T-cell (primary cell): ENCODE measurements around the gene IL7R. TPM values are rescaled to one million over a fixed set of nuclear protein-coding genes. Genes with fewer than 3 reads are reported as not detected.
"Not testable (repeated sequence)": the region's sequence is repeated elsewhere in the genome, so short reads cannot be mapped to it uniquely, and the experiment has no call there.

Experiments
- ATAC-seq, 4 experiments: fragments of 200-7000 bp in 3 of 4; fragments of 150-1000 bp in 1 of 4; cut with Tn5 transposase; replicated peaks in 1 of 4; 1 replicate in 3 of 4; 2 replicates in 1 of 4; pipeline ENCODE4 v1.10.0; 2021; ENCODE audit warnings: moderate library complexity in 3 of 4, mild to moderate bottlenecking in 2 of 4, moderate number of reproducible peaks in 1 of 4
- CTCF ChIA-PET, 2 donors: fragments of 300-600 bp; sonication (Branson Sonifier 250); formaldehyde crosslinking; loops; one replicate each; lab custom pipeline; 2022; ENCODE audit warnings: antibody characterized with exemption in 2 of 2; lab: Charles Lee
- POLR2A ChIA-PET, 2 donors: fragments of 300-600 bp; sonication (Branson Sonifier 250); formaldehyde crosslinking; loops; one replicate each; lab custom pipeline; 2022; ENCODE audit warnings: antibody characterized with exemption in 2 of 2; lab: Charles Lee
- DNase-seq, 35 experiments: peaks; one replicate each; pipeline versions ENCODE4 v3.0.0 to v3.0.0-alpha.2; 2013 to 2023
- H3K27ac ChIP-seq: one replicate; pipeline ENCODE4 v1.5.1; 2013; ENCODE audit warnings: low read length
- H3K27me3 ChIP-seq, 2 experiments: replicated peaks in 1 of 2; 1 replicate in 1 of 2; 2 replicates in 1 of 2; pipeline versions ENCODE4 v1.6.1 to v1.7.0; 2013; ENCODE audit warnings: low read length in 1 of 2, mixed read lengths in 1 of 2; ENCODE audit not compliant: control insufficient read depth in 2 of 2, insufficient read depth in 2 of 2; ENCODE audit errors: extremely low read depth in 1 of 2
- H3K36me3 ChIP-seq, 2 donors: 1 replicate in 1 of 2; 2 replicates in 1 of 2; pipeline versions ENCODE4 v1.6.1 to v1.7.0; 2013; ENCODE audit warnings: low read length in 1 of 2; ENCODE audit not compliant: control insufficient read depth in 2 of 2, insufficient read depth in 1 of 2; ENCODE audit errors: extremely low read depth in 1 of 2
- H3K4me1 ChIP-seq, 2 experiments: 1 replicate in 1 of 2; 2 replicates in 1 of 2; pipeline versions ENCODE4 v1.6.1 to v1.7.0; 2013; ENCODE audit warnings: low read length in 2 of 2, mixed read lengths in 1 of 2; ENCODE audit not compliant: insufficient read depth in 2 of 2, control insufficient read depth in 1 of 2; ENCODE audit errors: extremely low read depth in 1 of 2
- H3K4me3 ChIP-seq, 2 donors: 1 replicate in 1 of 2; 2 replicates in 1 of 2; pipeline versions ENCODE4 v1.5.1 to v1.7.0; 2013; ENCODE audit warnings: mild to moderate bottlenecking in 2 of 2, low read length in 1 of 2, moderate library complexity in 1 of 2; ENCODE audit not compliant: control insufficient read depth in 1 of 2; ENCODE audit errors: extremely low read depth in 1 of 2
- H3K9me3 ChIP-seq: 2 replicates; pipeline ENCODE4 v1.7.0; 2013
- H3K27ac Mint-ChIP-seq, 2 donors: one replicate each; pipeline ENCODE4 v1.8.0; 2020 to 2021; ENCODE audit warnings: mild to moderate bottlenecking in 2 of 2, mixed read lengths in 2 of 2
- H3K27me3 Mint-ChIP-seq, 2 donors: one replicate each; pipeline ENCODE4 v1.8.0; 2021 to 2022; ENCODE audit warnings: mixed read lengths in 2 of 2
- H3K36me3 Mint-ChIP-seq: one replicate; pipeline ENCODE4 v1.8.0; 2021; ENCODE audit warnings: mixed read lengths
- H3K4me1 Mint-ChIP-seq, 3 donors: one replicate each; pipeline ENCODE4 v1.8.0; 2020 to 2022; ENCODE audit warnings: mixed read lengths in 3 of 3, mild to moderate bottlenecking in 1 of 3
- H3K4me3 Mint-ChIP-seq, 3 donors: one replicate each; pipeline ENCODE4 v1.8.0; 2020 to 2022; ENCODE audit warnings: mild to moderate bottlenecking in 3 of 3, mixed read lengths in 3 of 3, moderate library complexity in 3 of 3
- H3K9me3 Mint-ChIP-seq, 3 donors: one replicate each; pipeline ENCODE4 v1.8.0; 2020 to 2022; ENCODE audit warnings: mixed read lengths in 3 of 3
- WGBS: methylation state at CpG from one replicate; pipeline ENCODE4 v1.1.5; 2013; ENCODE audit warnings: missing lambda C conversion rate; ENCODE audit not compliant: insufficient coverage; 5-methylcytosine and 5-hydroxymethylcytosine counted together
- total RNA-seq, 35 experiments: library from RNA in 6 of 35; stranded (reverse) in 6 of 35; fragments of 120-200 nt in 1 of 35; gene quantifications; one replicate each; pipeline versions ENCODE4 v1.2.1 to v1.2.4 and lab custom pipeline; 2013 to 2026

Gene IL7R
- total RNA-seq, 5 donors from 2014 or later (not counting 1 experiment from before 2014, with no cell fraction given), result 691 to 1,106 (median 924) TPM

DNA sequence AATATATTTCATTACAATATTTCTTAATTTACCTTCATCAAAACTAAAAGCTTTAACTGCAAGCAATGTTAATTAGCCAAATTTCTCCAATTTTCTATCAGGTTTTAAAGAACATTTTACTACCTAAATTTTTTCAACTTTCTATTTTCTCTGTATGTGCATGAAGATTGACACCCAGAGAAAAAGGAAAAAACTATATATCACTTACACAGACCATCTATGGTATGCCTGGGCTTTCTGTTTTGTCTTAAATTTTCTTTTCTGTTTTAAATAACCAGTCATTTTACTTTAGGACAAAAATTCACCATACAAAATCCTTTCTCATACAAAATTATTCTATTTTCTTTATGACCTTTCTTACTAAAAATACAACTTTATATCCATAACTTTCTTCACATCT is 13.8 kb upstream of the IL7R start:
- ChIA-PET CTCF (interaction anchor here in 1 of 2 donors (1.3 kb wide), 1 partner anchor 30 kb away, joined by 3 read pairs; no protein-coding TSS in a partner anchor), POLR2A (interaction anchor here in 1 of 2 donors (0.6 kb wide), 1 partner anchor 45 kb away, joined by 3 read pairs; no protein-coding TSS in a partner anchor)
- Mint-ChIP-seq H3K4me1 (peaks cover 33 to 46% (median 36%) of the 10 kb centered on the region in 3 donors), H3K27me3 (no peaks in the 10 kb centered on the region), H3K4me3 (no peak overlapping the region), H3K27ac (no peak overlapping the region), H3K36me3 (peaks cover 29% of the 10 kb centered on the region), H3K9me3 (peaks cover 0 to 32% (median 18%) of the 10 kb centered on the region in 3 donors)
- DNase-seq (no peak), ATAC-seq (no peak)
- no peaks in the 10 kb centered on the region for H3K36me3 ChIP-seq
- H3K4me1 ChIP-seq, result peaks cover 0 to 3% of the 10 kb centered on the region in 2 experiments
- no peak overlapping the region for H3K27ac ChIP-seq
- H3K27me3 ChIP-seq, result no peaks in the 10 kb centered on the region
- H3K9me3 ChIP-seq, result peaks cover 5% of the 10 kb centered on the region
- H3K4me3 ChIP-seq, result no peak overlapping the region

- H3K9me3 Mint-ChIP-seq, result peaks cover 0 to 32% (median 18%) of the 10 kb centered on the region in 3 donors
- not testable (repeated sequence) for H3K27ac Mint-ChIP-seq, H3K4me3 Mint-ChIP-seq
Measured at GRCh38 chr5:35845508-35845907, 11.2 kb upstream of the IL7R start.

GRCh38 chr5:35847491-35847890 is 9.2 kb upstream of the IL7R start:
- H3K27ac Mint-ChIP-seq, result no peak overlapping the region
- ChIA-PET POLR2A (interaction anchor here in 1 of 2 donors (0.6 kb wide), 1 partner anchor 123 kb away, joined by 3 read pairs; no protein-coding TSS in a partner anchor), CTCF (no interaction called here)
- no peaks in the 10 kb centered on the region for H3K27me3 Mint-ChIP-seq
- no peak for DNase-seq
- ATAC-seq, result no peak
- peaks cover 33% of the 10 kb centered on the region for H3K36me3 Mint-ChIP-seq
- H3K4me3 ChIP-seq, result no peak overlapping the region
- H3K9me3 Mint-ChIP-seq, result peaks cover 0 to 32% (median 18%) of the 10 kb centered on the region in 3 donors
- peaks cover 5% of the 10 kb centered on the region for H3K9me3 ChIP-seq
- no peaks in the 10 kb centered on the region for H3K27me3 ChIP-seq
- peaks cover 22 to 29% of the 10 kb centered on the region in 2 experiments for H3K4me1 ChIP-seq
- no peaks in the 10 kb centered on the region for H3K36me3 ChIP-seq
- H3K27ac ChIP-seq, result no peak overlapping the region
- peaks cover 32 to 47% (median 33%) of the 10 kb centered on the region in 3 donors for H3K4me1 Mint-ChIP-seq
- no peak overlapping the region for H3K4me3 Mint-ChIP-seq

More at GRCh38 chr5:35845508-35845907, 11.2 kb upstream of the IL7R start:
- H3K4me1 ChIP-seq, DNase-seq, H3K27ac ChIP-seq, H3K27me3 Mint-ChIP-seq, ATAC-seq, H3K9me3 ChIP-seq, H3K27me3 ChIP-seq, POLR2A ChIA-PET, H3K4me3 ChIP-seq, H3K36me3 ChIP-seq, CTCF ChIA-PET: not testable (repeated sequence)
- peaks cover 22 to 37% (median 22%) of the 10 kb centered on the region in 3 donors for H3K4me1 Mint-ChIP-seq
- WGBS, result no CpG with 5 or more reads among the region's 2 CpGs
- peaks cover 33% of the 10 kb centered on the region for H3K36me3 Mint-ChIP-seq

- no peak overlapping the region for H3K4me3 Mint-ChIP-seq
- ChIA-PET CTCF (no interaction called here), POLR2A (interaction anchor here in 1 of 2 donors (0.6 kb wide), 1 partner anchor 123 kb away, joined by 3 read pairs; no protein-coding TSS in a partner anchor)
- Histone ChIP-seq H3K9me3 (peaks cover 5% of the 10 kb centered on the region), H3K27ac (no peak overlapping the region), H3K36me3 (no peaks in the 10 kb centered on the region), H3K4me1 (peaks cover 27 to 32% of the 10 kb centered on the region in 2 experiments), H3K27me3 (no peaks in the 10 kb centered on the region), H3K4me3 (no peak overlapping the region)
- peaks cover 0 to 31% (median 18%) of the 10 kb centered on the region in 3 donors for H3K9me3 Mint-ChIP-seq
- DNase-seq (no peak), ATAC-seq (no peak)
- H3K4me1 Mint-ChIP-seq, result peaks cover 36 to 51% (median 38%) of the 10 kb centered on the region in 3 donors
- WGBS, result no CpG with 5 or more reads among the region's 3 CpGs
- no peaks in the 10 kb centered on the region for H3K27me3 Mint-ChIP-seq
- H3K27ac Mint-ChIP-seq, result no peak overlapping the region
- peaks cover 33% of the 10 kb centered on the region for H3K36me3 Mint-ChIP-seq
Measured at GRCh38 chr5:35847961-35848360, 8.7 kb upstream of the IL7R start.

- Histone ChIP-seq H3K36me3 (no peaks in the 10 kb centered on the region), H3K4me3 (no peak overlapping the region), H3K4me1 (peaks cover 38 to 42% of the 10 kb centered on the region in 2 experiments), H3K9me3 (peaks cover 5% of the 10 kb centered on the region), H3K27ac (peak overlapping the region; percentile 18), H3K27me3 (no peaks in the 10 kb centered on the region)
- Mint-ChIP-seq H3K27ac (peak overlapping the region; percentile 99 to 100), H3K4me1 (peaks cover 55 to 65% (median 56%) of the 10 kb centered on the region in 3 donors), H3K4me3 (no peak overlapping the region), H3K36me3 (peaks cover 28% of the 10 kb centered on the region), H3K27me3 (no peaks in the 10 kb centered on the region), H3K9me3 (peaks cover 0 to 20% (median 13%) of the 10 kb centered on the region in 3 donors)
- ChIA-PET POLR2A (interaction anchor here (0.6 to 14.5 kb wide), 6 partner anchors 13 to 179 kb away, joined by 3 to 178 read pairs (median 4); no protein-coding TSS in a partner anchor), CTCF (interaction anchor here in 1 of 2 donors (1.1 kb wide), 1 partner anchor 72 kb away, joined by 3 read pairs; no protein-coding TSS in a partner anchor)
- DNase-seq (no peak), ATAC-seq (no peak)
- WGBS, result 100% methylated on average over 3 of the region's 6 CpGs
Measured at GRCh38 chr5:35849860-35850259, 6.8 kb upstream of the IL7R start.

DNA sequence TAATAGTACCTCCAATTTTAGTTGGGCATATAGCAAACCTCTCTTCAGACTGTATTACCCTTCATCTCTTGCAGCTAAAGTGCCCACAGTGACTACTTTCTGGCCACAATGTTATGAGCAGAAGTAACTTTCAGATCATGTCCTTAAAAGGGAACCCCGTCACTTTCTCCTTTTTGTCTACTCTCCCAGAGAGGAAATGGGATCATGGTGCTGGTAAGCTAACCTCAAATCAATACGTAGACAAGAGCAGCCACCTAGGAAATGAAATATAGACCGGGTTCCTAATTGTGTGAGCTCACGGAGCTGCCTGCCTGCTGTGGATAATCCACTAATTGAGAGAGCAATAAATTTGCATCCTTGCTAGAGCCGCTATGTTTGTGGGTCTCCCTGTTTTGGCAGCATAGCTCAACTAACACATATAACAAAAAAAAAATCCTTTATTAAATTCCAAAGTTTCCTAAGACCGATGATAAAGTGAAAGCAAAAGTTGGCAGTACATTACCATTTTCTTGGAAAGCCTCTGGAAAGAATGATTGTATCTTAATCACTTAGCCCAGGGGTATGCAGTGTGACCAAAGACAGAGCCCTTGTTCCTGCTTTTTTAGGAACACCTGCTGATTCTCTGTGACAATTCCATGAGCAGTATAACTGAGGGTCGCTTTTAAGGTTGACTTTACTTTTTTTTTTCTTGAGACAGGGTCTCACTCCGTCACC is 5.6 kb upstream of the IL7R start:
- ChIA-PET CTCF (interaction anchor here (1.0 to 1.6 kb wide), 6 partner anchors 9 to 73 kb away, joined by 3 to 7 read pairs (median 3); no protein-coding TSS in a partner anchor), POLR2A (interaction anchor here (0.6 to 14.5 kb wide), 8 partner anchors 18 to 214 kb away, joined by 3 to 178 read pairs (median 4); no protein-coding TSS in a partner anchor)
- peaks cover 66 to 77% (median 68%) of the 10 kb centered on the region in 3 donors for H3K4me1 Mint-ChIP-seq
- H3K9me3 ChIP-seq, result peaks cover 5% of the 10 kb centered on the region
- no peak for ATAC-seq
- H3K27ac Mint-ChIP-seq, result peak overlapping the region; percentile 99 to 100
- peaks cover 50 to 51% of the 10 kb centered on the region in 2 experiments for H3K4me1 ChIP-seq
- H3K27me3 Mint-ChIP-seq, result no peaks in the 10 kb centered on the region
- peak overlapping the region; percentile 99 for H3K27ac ChIP-seq
- peak overlapping the region; percentile 5 to 94 (median 92) for H3K4me3 Mint-ChIP-seq
- no peak overlapping the region for H3K4me3 ChIP-seq
- H3K9me3 Mint-ChIP-seq, result peaks cover 0 to 14% (median 11%) of the 10 kb centered on the region in 3 donors
- no peak for DNase-seq
- no peaks in the 10 kb centered on the region for H3K27me3 ChIP-seq
- 89% methylated on average over 5 of the region's 8 CpGs for WGBS
- H3K36me3 ChIP-seq, result no peaks in the 10 kb centered on the region
- peaks cover 21% of the 10 kb centered on the region for H3K36me3 Mint-ChIP-seq
